ENCODE results near the gene CDKN2B.

Gene CDKN2B

DNA sequence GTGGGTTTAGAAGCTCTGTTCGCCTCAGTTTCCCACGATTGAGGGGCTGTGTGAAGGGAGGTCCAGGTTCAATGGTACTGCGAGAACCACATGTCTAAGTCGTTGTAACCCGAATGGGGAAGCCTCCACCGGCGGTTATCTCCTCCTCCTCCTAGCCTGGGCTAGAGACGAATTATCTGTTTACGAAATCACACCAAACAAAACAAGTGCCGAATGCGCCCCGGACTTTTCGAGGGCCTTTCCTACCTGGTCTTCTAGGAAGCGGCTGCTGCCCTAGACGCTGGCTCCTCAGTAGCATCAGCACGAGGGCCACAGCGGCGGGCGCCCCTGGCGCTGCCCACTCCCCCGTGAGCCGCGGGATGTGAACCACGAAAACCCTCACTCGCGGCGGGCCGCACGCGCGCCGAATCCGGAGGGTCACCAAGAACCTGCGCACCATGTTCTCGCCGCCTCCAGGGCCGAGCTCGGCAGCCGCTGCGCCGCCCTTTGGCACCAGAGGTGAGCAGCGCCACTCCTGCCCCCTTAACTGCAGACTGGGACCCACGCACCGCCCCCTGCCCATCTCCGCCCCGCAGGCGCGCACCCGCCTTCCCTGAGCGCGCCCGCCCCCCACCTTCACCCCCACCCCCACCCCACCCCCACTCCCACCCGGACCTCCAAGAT lies 15.1 kb downstream of the CDKN2B start, which contains the start of gene CDKN2A:
Gene CDKN2A (minus strand): TSS at position 500 of the 663 bp plus-strand sequence.
- DNase-seq (ENCODE audit: low read depth): peak; percentile 48

DNA sequence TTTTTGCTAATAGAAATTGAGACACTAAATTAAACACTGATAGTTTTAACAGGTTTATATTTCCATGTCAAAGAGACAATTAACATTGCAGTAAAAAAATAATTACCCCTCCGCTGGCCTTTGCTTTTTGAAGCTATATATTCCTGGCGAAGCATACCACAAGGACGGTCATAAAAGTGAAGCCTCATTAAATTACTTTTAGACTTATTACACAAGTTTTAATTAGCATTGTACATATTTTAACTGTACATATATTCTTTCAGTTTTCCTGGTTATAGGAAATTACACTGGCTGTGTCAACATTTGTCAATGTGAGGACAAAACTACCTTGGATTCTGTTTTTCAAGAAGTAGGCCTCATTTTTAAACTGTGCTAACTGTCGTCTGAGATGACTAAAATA lies 16.1 kb downstream of the CDKN2B start:
- no peak for DNase-seq (ENCODE audit: low read depth)

DNA sequence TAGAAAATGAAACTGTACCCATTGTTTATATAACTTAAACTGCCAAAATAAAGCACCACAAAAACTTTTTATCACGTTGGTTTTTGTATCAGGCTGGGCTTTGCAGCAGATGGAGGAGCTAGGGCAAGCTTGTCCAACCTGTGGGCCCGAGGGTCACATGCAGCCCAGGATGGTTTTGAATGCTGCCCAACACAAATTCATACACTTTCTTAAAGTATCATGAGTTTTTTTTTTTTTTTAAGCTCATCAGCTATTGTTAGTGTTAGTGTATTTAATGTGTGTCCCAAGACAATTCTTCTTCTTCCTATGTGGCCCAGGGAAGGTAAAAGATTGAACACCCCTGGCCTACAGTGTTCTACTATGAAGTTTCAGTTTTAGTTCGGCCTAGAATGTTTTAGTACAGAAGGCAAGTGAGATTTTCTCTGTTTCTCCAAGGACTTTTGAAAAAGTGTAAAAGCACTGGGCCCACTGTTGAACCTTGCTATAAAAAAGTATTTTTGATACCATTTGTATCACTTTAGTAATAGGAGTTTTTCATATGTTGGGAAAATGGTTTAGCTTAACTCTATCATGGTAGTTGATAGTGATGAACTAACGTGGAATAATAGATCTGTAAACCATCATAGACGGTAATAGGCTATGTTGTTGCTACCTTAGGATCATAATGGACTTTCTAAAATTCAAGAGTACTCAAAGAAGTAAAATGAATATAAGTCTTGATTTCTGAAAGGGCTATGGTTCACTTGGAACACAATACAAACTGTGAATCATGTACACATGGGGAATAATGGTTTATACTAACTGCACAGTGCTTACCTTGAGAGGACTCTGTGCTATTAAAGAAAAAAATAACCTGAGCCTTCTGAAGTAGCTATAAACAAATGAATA lies 17.8 kb downstream of the CDKN2B start:
- no peak for DNase-seq (ENCODE audit: low read depth)

DNA sequence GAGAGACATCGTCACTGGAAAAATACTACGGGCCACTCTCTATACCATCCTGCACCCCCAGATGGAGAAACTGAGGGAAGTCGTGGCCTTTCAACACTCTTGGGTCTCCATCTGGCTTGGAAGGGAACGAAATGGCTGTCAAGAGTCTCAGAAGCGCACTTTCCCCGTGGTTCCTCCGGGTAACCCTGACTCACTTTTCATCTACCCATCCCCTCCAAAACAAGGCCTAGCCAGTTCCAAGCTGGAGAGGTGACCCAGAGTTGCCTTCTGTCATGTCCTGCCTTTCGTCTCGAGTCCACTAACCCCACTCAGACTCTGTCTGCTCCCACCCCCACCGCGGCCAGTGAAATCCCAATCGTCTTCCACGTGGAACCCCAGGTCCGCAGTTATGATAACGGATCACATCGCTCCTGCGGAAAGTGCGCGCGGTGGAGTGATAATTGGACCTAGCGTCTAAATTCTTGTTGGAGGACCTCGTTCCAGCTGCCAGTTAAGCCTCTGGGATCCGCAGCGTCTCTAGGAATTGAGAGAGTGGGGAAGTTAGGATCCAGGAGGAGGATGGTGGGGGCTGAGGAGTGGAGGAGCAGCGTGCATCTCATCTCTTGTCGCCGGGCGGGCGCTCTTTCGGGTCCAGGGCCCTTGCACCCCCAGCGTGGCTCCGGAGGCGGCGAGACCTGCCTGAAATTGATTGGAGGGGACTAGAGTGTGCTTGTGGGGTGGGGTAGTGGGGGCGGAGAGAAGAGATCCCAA lies 19.5 kb downstream of the CDKN2B start:
- no peak for DNase-seq (ENCODE audit: low read depth)

DNA sequence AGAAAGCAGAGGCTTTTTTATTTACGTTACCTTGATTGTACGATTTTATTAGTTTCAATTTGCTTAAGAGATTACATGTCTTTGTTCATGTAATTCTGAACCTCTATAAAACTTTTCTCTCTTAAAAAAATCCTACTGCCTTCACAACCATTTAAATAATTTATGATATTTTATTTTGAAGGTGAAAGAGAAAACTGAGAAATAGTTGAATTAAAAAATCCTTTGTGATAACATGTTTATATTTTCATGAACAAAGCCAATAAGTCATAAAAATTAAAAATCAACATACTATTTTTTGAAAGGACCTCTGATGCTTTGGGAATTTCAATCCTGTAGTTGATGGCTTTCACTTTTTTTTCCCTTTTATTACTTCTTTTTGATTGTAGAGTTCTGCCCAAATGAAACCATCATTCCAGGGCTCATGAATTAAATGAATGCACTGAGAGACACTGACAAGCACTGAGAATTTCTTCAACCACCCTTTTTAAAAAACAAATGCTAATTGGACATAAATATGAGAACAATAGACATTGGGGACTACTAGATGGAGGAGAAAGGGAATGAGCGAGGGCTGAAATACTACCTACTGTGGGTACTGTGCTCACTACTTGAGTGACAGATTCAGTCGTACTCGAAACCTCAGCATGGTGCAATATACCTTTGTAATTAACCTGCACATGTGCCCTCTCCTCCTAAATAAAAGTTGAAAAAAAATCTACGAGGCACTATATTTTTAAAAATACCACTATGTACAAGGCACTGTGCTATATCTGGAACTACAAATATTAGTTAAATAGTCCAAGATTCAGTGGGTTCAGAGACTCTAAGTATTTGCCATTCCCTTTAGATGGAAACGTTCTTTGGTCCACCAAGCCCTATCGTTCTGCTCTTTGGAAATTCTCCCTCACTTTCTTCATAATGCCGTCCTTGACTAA lies 20.8 kb downstream of the CDKN2B start:
- DNase-seq (ENCODE audit: low read depth): no peak

DNA sequence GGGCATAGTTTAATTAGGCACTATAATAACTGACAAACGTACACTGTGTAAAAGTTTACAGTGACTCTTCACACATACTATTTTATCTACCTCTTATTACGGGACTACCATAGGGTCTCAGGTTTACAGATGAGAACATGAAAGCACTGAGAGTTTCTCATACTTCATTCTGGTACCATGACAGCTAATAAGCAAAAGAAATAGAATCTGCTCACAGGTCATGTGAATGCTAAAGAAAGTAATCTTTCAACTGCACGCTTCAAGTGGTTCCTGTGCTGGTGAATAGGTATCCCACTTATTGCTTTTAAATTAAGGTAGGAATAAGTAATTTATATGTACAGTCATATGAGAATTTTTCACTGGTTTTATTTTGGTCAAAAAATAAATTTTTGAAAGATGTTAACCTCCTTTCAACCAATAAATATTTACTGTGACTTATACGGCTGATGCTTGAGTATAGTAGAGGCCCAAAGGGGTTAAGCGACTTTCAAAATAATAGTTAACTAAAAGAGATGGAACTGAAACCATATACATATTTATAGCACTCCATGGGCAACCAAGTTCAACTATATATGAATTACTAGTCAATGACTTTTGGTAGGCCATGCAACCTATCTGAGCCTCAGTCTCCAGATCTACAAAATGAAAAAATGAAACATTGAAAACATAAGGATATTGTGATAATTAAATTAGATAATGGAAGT lies 23.0 kb downstream of the CDKN2B start:
- no peak for DNase-seq (ENCODE audit: low read depth)

DNA sequence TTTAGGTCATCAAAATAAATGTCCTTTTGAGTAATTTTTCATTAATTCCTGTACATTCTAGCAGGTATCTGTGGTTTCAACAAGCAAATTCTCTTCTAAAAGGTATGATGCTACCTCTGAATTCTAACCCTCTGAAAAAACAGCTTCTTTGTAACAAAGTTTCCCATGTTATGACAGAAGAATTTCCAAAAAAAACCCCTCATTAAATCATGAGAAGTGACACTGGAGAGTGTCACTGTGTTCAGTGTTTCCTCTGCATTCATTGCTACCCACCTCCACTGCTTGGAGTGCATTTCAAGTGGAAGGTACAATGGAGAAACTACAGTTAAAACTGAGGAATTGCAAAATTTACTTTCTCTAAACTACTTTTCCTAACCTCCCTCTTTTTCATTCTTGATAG lies 25.0 kb downstream of the CDKN2B start:
- no peak for DNase-seq (ENCODE audit: low read depth)

DNA sequence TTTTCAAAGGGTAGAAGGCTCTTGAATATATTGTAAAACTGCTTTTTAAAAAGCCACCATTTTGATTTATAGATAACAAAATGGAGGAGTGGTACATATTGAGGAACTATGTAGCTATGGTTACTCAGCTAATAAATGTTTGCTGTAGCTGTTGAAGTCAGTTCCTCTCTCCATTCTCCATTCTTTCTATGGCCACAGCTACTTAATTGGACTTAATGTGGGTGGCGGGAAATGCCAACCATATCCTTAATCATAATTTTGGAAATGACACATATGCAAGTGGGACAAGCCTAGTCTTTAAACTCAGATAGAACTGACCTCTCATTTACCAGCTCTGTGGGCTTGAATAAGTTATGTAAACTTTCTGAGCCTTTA lies 25.6 kb downstream of the CDKN2B start:
- DNase-seq (ENCODE audit: low read depth): no peak

DNA sequence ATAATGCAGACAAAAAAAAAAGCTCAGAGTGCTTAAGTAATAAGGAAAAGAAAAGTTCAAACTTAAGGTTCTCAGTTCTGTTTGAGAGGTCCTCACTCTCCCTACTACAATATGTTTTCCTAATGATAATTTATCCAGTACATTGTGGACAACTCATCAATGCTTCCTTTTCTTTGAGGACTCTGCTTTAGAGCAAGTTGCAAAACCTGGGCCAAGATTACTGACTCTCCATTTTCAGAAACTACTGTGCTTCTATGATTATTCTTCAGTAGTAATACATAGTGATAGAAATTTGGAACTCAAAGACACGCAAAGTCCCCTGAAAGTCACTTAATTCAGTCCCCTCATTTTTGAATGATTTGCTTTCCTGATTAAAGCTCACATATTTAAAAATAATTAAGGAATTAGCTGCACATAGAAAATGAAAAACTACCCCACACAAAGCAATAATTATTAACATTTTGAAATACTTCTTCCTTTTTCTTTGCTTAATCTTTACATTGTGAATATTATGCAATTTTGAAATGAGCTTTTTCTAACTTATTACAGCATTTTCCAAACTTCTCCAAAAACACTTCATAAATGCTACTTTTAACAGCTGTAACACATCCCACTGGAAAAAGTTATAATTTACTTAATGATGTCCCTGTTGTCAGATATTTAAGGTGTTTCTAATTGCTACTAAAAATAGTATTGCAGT lies 26.1 kb downstream of the CDKN2B start:
- DNase-seq (ENCODE audit: low read depth): no peak

DNA sequence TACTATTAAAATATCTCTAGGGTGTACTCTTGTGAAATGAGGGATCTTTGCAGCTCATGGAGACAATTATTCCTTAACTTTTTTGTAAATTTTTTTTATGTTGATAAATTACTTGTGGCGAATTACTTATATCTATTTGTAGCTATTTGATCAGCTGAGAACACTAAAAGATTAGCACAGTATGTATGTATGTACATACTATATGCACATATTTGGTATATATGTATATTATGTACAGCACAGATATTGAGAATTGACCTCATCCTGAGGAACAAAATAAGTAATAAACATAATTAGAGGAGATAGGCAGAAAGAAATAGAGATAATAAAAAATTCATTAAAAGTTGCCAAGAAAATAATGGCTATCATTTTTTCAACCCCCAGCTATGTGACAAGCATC lies 26.7 kb downstream of the CDKN2B start:
- DNase-seq (ENCODE audit: low read depth): no peak

DNA sequence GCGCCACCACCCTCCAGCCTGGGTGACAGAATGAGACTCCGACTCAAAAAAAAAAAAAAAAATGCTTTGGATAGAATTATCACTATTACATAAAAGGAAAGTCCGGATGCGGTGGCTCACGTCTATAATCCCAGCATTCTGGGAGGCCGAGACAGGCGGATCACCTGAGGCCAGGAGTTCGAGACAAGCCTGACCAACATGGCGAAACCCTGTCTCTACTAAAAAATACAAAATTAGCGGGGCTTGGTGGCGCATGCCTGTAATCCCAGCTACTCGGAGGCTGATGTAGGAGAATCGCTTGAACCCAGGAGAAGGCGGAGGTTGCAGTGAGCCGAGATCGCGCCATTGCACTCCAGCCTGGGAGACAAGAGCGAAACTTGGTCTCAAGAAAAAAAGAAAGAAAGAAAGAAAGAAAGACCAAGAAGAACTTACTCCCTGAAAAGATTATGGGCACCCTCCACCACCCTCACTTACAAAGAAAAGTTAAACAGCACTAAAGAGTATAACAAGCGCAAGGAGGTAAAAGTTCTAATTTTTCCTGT lies 32.7 kb downstream of the CDKN2B start:
- DNase-seq (ENCODE audit: low read depth): no peak

DNA sequence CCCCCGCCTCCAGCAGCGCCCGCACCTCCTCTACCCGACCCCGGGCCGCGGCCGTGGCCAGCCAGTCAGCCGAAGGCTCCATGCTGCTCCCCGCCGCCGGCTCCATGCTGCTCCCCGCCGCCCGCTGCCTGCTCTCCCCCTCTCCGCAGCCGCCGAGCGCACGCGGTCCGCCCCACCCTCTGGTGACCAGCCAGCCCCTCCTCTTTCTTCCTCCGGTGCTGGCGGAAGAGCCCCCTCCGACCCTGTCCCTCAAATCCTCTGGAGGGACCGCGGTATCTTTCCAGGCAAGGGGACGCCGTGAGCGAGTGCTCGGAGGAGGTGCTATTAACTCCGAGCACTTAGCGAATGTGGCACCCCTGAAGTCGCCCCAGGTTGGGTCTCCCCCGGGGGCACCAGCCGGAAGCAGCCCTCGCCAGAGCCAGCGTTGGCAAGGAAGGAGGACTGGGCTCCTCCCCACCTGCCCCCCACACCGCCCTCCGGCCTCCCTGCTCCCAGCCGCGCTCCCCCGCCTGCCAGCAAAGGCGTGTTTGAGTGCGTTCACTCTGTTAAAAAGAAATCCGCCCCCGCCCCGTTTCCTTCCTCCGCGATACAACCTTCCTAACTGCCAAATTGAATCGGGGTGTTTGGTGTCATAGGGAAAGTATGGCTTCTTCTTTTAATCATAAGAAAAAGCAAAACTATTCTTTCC lies 34.2 kb downstream of the CDKN2B start:
- peak; percentile 48 for DNase-seq (ENCODE audit: low read depth)

DNA sequence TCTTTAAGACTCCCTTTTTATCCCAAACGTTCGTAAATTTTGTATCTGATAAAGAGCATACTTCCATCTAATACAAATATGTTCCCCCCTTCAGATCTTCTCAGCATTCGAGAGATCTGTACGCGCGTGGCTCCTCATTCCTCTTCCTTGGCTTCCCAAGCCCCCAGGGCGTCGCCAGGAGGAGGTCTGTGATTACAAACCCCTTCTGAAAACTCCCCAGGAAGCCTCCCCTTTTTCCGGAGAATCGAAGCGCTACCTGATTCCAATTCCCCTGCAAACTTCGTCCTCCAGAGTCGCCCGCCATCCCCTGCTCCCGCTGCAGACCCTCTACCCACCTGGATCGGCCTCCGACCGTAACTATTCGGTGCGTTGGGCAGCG lies 34.8 kb downstream of the CDKN2B start:
- DNase-seq (ENCODE audit: low read depth): no peak

DNA sequence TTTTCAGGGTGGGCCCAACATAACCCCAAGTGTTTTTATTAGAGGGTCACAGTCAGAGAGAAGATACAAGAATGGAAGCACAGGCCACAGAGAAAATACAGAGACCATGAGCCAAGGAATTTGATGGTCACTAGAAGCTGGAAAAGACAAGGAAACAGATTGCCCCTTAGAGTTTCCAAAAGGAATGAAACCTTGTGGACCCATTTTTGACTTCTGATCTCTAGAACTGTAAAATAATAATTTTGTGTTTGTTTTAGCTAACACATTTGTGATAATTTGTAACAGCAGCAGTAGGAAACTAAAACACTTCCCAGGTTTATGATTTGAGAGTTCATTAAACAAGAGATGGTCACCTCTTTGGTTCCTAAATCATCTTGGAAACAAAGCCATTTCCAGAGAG lies 36.7 kb downstream of the CDKN2B start:
- no peak for DNase-seq (ENCODE audit: low read depth)

DNA sequence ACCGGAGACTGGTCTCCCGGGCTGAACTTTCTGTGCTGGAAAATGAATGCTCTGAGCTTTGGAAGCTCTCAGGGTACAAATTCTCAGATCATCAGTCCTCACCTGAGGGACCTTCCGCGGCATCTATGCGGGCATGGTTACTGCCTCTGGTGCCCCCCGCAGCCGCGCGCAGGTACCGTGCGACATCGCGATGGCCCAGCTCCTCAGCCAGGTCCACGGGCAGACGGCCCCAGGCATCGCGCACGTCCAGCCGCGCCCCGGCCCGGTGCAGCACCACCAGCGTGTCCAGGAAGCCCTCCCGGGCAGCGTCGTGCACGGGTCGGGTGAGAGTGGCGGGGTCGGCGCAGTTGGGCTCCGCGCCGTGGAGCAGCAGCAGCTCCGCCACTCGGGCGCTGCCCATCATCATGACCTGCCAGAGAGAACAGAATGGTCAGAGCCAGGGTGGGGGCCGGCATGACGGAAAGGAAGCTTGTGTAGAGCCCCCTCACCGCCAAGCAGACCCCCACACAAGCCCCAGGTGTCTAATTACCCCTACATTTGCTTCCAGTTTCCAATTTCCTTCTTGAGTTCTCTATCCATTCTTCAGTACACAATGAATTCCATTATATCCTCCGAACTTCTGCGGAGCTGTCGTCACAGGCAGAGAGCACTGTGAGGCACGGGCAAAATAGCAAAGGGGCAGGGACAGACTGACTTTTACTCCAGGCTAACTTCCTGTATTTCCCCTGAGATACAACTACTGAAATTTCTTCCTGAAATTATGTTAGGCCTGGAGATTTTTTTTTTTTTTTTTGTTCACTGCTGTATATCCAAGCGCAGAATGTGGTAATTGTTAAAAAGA lies 38.1 kb downstream of the CDKN2B start:
- DNase-seq (ENCODE audit: low read depth): no peak

DNA sequence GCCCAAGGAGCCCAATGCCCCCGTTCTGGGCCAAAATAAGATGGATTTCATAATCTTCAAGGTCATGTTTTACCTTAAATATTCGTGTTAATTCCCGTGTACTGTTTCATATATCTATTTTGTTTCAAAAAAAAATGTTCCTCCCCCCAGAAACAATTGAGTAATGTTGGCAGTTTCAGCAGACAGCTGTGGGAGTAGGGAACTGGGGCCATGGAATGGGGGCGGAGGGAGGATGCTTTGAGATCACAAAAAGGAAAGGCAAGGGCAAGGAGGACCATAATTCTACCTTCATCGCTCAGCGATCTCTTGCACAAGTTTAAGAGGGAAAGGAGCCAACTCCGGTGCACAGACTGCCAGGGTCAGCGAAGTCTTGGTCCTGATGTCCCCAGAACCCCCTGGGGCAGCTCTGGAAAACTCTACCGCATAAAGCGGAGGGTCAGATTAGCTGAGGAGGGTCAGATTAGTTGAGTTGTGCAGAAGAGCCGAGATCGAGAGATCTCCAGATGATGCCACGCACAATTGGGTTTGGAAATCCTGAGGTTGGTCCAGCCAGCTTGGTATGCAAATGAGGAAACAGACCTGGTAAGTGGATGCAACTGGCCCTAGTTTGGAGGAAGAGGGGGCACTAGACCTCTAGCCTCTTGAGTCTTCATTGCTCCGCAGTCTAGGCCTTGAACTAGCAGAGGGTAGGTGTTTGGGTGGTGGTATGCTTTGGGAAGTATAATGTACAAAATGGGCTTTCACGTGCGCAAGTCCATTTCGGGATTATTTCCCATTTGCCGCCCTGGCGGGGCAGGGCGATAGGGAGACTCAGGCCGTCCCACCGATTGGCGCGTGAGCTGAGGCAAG lies 38.9 kb downstream of the CDKN2B start:
- DNase-seq (ENCODE audit: low read depth): no peak
